Activated T-helper 17 cell treated with anti-CD3 and anti-CD28 coated beads, Interleukin-2, amount 50 U/mL, for 72 hours (primary cell): Measurements from ENCODE around the gene SETDB2. TPM values are rescaled to one million over a fixed set of nuclear protein-coding genes. Genes with fewer than 3 reads are reported as not detected.

Experiments
- ATAC-seq: fragments of 150-1000 bp; cut with Tn5 transposase; replicated peaks from 2 replicates; pipeline ENCODE4 v1.10.0; 2021; ENCODE audit warnings: mild to moderate bottlenecking, moderate library complexity
- H3K27ac Mint-ChIP-seq: one replicate; pipeline ENCODE4 v1.8.0; 2022; ENCODE audit warnings: mixed read lengths
- H3K27me3 Mint-ChIP-seq: one replicate; pipeline ENCODE4 v1.8.0; 2022; ENCODE audit warnings: mixed read lengths
- H3K36me3 Mint-ChIP-seq: one replicate; pipeline ENCODE4 v1.8.0; 2022; ENCODE audit warnings: low read depth, mild to moderate bottlenecking, mixed read lengths
- H3K4me1 Mint-ChIP-seq: one replicate; pipeline ENCODE4 v1.8.0; 2022; ENCODE audit warnings: mixed read lengths
- H3K4me3 Mint-ChIP-seq: one replicate; pipeline ENCODE4 v1.8.0; 2022; ENCODE audit warnings: mild to moderate bottlenecking, mixed read lengths
- H3K9me3 Mint-ChIP-seq: one replicate; pipeline ENCODE4 v1.8.0; 2022; ENCODE audit warnings: mixed read lengths
- total RNA-seq, 2 donors: library from RNA; stranded (reverse); gene quantifications; one replicate each; pipeline ENCODE4 v1.2.3, GENCODE V29; 2022

Gene SETDB2
- total RNA-seq, 2 donors from 2014 or later = 14.1 to 16.3 TPM

- peaks cover 48% of the 10 kb centered on the region for H3K36me3 Mint-ChIP-seq
- H3K27me3 Mint-ChIP-seq = no peaks in the 10 kb centered on the region
- no peaks in the 10 kb centered on the region for H3K9me3 Mint-ChIP-seq
- peak; percentile 11 for ATAC-seq
- H3K4me1 Mint-ChIP-seq = peaks cover 22% of the 10 kb centered on the region
- peak overlapping the region; percentile 87 for H3K4me3 Mint-ChIP-seq
- peak overlapping the region; percentile 97 for H3K27ac Mint-ChIP-seq
Observed at GRCh38 chr13:49444524-49445395, 686 bp downstream of the SETDB2 start.

DNA sequence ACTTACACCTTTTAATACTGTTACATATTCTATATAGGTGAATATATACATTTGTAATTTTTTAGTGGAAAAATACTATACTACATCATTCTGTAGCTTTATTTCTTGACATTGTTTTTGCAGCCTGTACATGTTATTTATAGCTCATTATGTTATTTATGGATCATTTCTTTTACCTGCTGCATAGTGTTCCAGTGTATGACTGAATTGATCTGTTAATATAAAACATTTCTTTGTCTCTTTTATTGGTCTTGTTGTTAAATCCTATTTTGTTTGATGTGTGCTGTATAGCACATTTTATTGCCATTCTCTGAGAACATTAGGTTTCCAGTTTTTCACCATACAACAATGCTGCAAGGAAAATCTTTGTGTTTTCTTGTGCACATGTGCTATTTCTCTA is 2.4 kb downstream of the SETDB2 start:
- H3K27me3 Mint-ChIP-seq = no peaks in the 10 kb centered on the region

GRCh38 chr13:49448753-49449152 is 4.7 kb downstream of the SETDB2 start:
- Mint-ChIP-seq H3K27ac (peak overlapping the region; percentile 21), H3K36me3 (peaks cover 62% of the 10 kb centered on the region), H3K4me3 (peak overlapping the region; percentile 87), H3K27me3 (no peaks in the 10 kb centered on the region), H3K9me3 (no peaks in the 10 kb centered on the region), H3K4me1 (peaks cover 31% of the 10 kb centered on the region)
- no peak for ATAC-seq

More for the DNA sequence above, 2.4 kb downstream of the SETDB2 start:
- peak overlapping the region; percentile 97 for H3K27ac Mint-ChIP-seq
- peaks cover 56% of the 10 kb centered on the region for H3K36me3 Mint-ChIP-seq
- peak overlapping the region; percentile 87 for H3K4me3 Mint-ChIP-seq
- ATAC-seq = no peak
- H3K4me1 Mint-ChIP-seq = peaks cover 31% of the 10 kb centered on the region
- no peaks in the 10 kb centered on the region for H3K9me3 Mint-ChIP-seq

DNA sequence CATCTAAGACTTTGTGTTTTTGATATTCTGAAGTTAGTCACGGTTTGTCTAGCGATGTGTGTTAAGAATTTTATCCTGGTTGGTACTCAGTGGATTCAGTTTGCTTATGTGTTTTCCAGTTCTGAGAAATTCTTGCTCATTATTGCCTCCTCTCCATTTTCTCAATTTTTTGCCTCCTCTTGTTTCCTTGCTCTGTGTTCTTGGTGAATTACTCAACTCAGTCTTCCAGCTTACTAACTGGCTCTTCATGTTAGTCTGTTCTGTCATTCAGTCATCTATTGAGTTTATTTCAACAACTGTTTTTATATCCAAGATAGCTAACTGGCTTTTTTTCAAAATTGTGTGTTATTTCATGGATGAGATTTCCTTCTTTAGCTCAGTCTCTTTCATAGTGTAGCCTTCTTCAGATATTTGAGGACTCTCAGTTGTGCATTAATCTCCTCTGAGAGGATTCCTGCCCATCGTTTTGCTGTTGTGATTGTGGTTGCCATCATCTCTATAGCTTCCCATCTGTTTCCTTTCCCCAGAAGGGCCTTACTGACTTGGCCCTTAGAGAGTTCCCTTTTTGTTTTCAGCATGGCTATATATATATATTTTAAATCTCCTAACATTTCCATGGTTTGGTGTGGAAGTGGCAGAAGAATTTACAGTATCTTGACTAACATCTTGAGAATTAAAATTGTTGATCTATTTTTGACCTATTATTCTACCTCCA is 6.2 kb downstream of the SETDB2 start:
- peak; percentile 62 for ATAC-seq

GRCh38 chr13:49452725-49453457 is 8.8 kb downstream of the SETDB2 start:
- Mint-ChIP-seq H3K27me3 (no peaks in the 10 kb centered on the region), H3K36me3 (peaks cover 34% of the 10 kb centered on the region), H3K27ac (no peak overlapping the region), H3K9me3 (no peaks in the 10 kb centered on the region), H3K4me1 (peaks cover 36% of the 10 kb centered on the region), H3K4me3 (no peak overlapping the region)
- ATAC-seq = no peak

More for the DNA sequence above, 6.2 kb downstream of the SETDB2 start:
- H3K4me1 Mint-ChIP-seq = peaks cover 41% of the 10 kb centered on the region
- H3K36me3 Mint-ChIP-seq = peaks cover 49% of the 10 kb centered on the region
- peak overlapping the region; percentile 21 for H3K27ac Mint-ChIP-seq
- H3K27me3 Mint-ChIP-seq = no peaks in the 10 kb centered on the region
- peak overlapping the region; percentile 87 for H3K4me3 Mint-ChIP-seq
- no peaks in the 10 kb centered on the region for H3K9me3 Mint-ChIP-seq

DNA sequence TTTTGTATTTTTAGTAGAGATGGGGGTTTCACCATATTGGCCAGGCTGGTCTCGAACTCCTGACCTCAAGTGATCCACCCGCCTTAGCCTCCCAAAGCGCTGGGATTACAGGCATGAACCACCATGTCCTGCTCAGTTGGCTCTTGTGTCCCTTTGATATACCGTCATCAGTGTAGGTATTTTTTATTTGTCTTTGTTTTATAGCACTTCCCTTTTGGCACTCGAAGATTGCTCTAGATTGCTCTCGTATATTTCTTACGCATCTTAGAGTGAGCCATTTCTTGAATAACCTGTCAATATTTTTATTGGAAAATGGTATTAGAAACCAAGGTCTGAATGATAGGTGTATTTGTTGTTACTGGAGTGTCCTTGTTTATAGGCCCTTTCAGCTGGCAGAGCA is 9.4 kb downstream of the SETDB2 start:
- Mint-ChIP-seq H3K36me3 (peaks cover 37% of the 10 kb centered on the region), H3K4me3 (no peak overlapping the region), H3K9me3 (no peaks in the 10 kb centered on the region), H3K4me1 (peaks cover 38% of the 10 kb centered on the region), H3K27ac (no peak overlapping the region), H3K27me3 (no peaks in the 10 kb centered on the region)
- no peak for ATAC-seq

DNA sequence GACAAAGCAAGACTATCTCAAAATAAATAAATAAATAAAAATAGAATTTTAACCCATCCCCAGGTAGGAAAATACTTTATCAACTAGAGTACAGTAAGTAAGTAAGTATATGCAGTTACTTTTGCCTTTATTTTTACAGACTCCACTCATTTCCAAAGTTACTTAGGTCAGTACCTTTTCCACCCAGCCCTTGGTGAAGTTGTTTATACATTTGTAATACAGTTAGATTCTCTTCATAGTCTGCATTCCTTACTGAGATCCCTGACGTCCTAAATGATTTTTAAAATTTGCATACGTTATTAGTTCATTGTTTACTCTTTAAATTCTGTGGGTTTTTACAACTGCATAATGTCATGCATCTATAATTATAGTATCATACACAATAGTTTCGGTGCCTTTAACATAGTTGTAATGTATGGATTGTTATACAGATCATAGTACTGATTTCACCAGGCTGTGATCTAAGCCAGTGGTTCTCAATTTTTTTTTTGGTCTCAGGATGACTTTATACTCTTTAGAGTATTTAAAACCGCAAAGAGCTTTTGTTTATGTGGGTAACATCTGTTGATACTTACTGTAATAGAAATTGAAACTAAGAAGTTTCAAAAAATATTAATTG is 10.4 kb downstream of the SETDB2 start:
- H3K4me1 Mint-ChIP-seq = peaks cover 31% of the 10 kb centered on the region
- ATAC-seq = peak; percentile 95
- H3K36me3 Mint-ChIP-seq = peaks cover 33% of the 10 kb centered on the region
- H3K4me3 Mint-ChIP-seq = peak overlapping the region; percentile 60
- H3K27ac Mint-ChIP-seq = peak overlapping the region; percentile 85
- H3K27me3 Mint-ChIP-seq = no peaks in the 10 kb centered on the region
- H3K9me3 Mint-ChIP-seq = no peaks in the 10 kb centered on the region

DNA sequence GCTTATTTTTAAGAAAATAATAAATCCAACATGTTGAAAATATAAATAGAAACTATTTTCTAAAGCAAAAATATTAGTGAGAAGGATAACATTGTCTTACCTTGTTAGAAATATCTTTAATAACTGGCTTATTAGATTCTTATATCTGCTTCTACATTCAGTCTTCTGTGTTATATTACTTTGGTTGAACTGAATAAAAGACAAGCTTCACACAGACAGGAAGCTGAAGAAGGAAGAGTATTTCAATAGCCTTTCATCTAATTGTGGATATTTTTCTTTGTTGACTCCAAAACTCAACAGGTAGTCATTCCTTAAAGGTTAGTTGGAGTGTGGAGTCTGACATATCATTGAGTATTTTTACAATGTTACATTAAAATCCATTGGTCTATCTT is 10.9 kb downstream of the SETDB2 start:
- no peak for ATAC-seq
- H3K4me3 Mint-ChIP-seq = no peak overlapping the region
- no peaks in the 10 kb centered on the region for H3K27me3 Mint-ChIP-seq
- peak overlapping the region; percentile 85 for H3K27ac Mint-ChIP-seq
- peaks cover 29% of the 10 kb centered on the region for H3K36me3 Mint-ChIP-seq
- H3K4me1 Mint-ChIP-seq = peaks cover 26% of the 10 kb centered on the region
- H3K9me3 Mint-ChIP-seq = no peaks in the 10 kb centered on the region

- H3K27me3 Mint-ChIP-seq = no peaks in the 10 kb centered on the region
- peaks cover 36% of the 10 kb centered on the region for H3K36me3 Mint-ChIP-seq
- ATAC-seq = no peak
- H3K9me3 Mint-ChIP-seq = no peaks in the 10 kb centered on the region
- peaks cover 20% of the 10 kb centered on the region for H3K4me1 Mint-ChIP-seq
- no peak overlapping the region for H3K4me3 Mint-ChIP-seq
- H3K27ac Mint-ChIP-seq = no peak overlapping the region
Observed at GRCh38 chr13:49456156-49456555, 12.1 kb downstream of the SETDB2 start.

DNA sequence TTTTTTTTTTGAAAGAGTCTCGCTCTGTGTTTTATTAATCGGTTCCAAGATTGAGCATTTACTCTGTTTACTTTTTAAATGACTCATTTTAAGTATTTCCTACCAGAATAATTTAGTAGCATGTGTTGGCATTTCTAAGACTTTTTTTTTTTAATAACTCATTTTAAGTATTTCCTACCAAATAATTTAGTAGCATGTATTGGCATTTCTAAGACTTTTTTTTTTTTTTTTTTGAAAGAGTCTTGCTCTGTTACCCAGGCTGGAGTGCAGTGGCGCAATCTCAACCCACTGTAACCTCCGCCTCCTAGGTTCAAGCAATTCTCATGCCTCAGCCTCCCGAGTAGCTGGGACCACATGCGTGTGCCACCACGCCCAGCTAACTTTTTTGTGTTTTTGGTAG is 13.1 kb downstream of the SETDB2 start:
- no peak for ATAC-seq
- Mint-ChIP-seq H3K9me3 (no peaks in the 10 kb centered on the region), H3K27ac (no peak overlapping the region), H3K36me3 (peaks cover 39% of the 10 kb centered on the region), H3K27me3 (no peaks in the 10 kb centered on the region), H3K4me3 (no peak overlapping the region), H3K4me1 (peaks cover 20% of the 10 kb centered on the region)

DNA sequence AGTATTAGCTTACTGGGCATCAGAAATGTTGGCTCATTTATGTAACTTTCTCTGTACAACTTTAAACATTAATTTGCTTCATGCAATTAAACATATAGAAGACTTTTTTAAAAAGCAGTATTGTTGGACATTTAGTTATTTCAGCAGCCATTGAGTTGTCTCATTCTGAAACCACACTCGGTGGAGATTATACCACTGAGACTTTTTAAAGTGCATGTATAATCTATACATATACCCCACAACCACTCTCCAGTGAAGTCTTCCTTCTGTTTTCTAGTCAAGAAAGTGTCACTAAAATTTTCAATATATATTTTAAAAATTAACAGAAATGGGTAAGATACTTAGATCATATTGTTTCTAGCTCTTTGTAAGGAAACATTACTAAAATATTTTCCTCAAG is 15.5 kb downstream of the SETDB2 start:
- Mint-ChIP-seq H3K36me3 (peaks cover 53% of the 10 kb centered on the region), H3K4me1 (peaks cover 7% of the 10 kb centered on the region), H3K27ac (no peak overlapping the region), H3K4me3 (no peak overlapping the region), H3K9me3 (no peaks in the 10 kb centered on the region), H3K27me3 (no peaks in the 10 kb centered on the region)
- peak; percentile 23 for ATAC-seq

DNA sequence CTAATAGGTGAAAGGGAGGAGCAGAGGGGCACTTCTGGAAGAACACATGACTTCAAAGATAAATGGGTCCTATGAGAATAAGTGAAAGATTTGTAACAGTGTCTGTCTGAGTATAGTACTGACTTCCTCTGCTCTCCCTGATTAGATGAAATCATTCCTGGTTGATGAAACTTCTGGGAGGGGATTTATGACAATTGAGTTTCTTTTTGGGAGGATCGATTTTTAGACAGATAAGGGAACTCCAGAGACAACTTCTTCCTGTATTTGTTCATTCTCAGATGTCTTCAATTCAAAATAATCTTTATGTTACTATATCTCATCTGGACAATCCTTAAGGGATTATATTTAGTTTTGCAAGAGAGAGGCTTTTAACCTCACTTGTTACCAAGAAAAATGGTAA is 20.0 kb downstream of the SETDB2 start:
- H3K27ac Mint-ChIP-seq = no peak overlapping the region
- H3K9me3 Mint-ChIP-seq = no peaks in the 10 kb centered on the region
- H3K36me3 Mint-ChIP-seq = peaks cover 92% of the 10 kb centered on the region
- H3K4me1 Mint-ChIP-seq = no peaks in the 10 kb centered on the region
- no peak overlapping the region for H3K4me3 Mint-ChIP-seq
- no peaks in the 10 kb centered on the region for H3K27me3 Mint-ChIP-seq
- no peak for ATAC-seq

DNA sequence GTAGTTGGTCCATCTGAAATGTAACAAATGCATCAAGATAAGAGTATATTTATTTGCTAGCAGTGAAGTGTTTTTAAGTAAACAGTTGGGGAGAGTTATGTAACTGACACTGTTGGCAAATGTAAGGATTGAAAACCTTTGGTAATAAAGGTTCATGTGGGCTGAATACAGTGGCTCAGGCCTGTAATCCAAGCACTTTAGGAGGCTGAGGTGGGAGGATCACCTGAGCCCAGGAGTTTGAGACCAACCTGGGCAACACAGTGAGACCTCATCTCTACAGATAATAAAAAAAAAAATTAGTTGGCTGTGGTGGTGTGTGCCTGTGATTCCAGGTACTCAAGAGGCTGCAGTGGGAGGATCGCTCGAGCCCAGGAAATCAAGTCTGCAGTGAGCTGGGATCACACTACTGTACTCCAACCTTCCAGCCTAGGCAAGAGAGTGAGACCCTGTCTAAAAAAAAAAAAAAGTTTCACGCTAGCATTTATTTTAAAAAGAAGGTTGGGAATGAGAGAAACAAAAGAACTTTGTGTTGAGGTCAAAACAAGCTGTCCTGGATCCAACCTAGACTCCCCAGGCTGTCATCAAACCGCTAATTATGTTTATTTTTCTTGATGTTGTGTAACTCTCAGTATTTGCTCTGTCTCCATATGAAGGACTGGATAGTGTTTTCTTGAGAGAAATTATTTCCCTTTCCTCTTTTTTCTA is 20.7 kb downstream of the SETDB2 start:
- Mint-ChIP-seq H3K27ac (no peak overlapping the region), H3K36me3 (peaks cover 99% of the 10 kb centered on the region), H3K9me3 (no peaks in the 10 kb centered on the region), H3K4me1 (no peaks in the 10 kb centered on the region), H3K27me3 (no peaks in the 10 kb centered on the region), H3K4me3 (no peak overlapping the region)
- ATAC-seq = no peak
